Caco-2 (cell line): Measurements from ENCODE around the gene GINS2. TPM values are rescaled to one million over a fixed set of nuclear protein-coding genes. Genes with fewer than 3 reads are reported as not detected.

Experiments
- BruUV-seq: library from RNA; stranded (reverse); fragments of 400-500 nt; replicated peaks from 2 replicates; lab custom pipeline; 2021; lab: Mats Ljungman, UMichigan
- CTCF ChIA-PET: fragments of 300-600 bp; sonication (Branson Sonifier 250); formaldehyde crosslinking; loops from one replicate; lab custom pipeline; 2022; ENCODE audit warnings: antibody characterized with exemption; lab: Charles Lee
- POLR2A ChIA-PET: fragments of 300-600 bp; sonication (Branson Sonifier 250); formaldehyde crosslinking; loops from one replicate; lab custom pipeline; 2022; ENCODE audit warnings: antibody characterized with exemption; lab: Charles Lee
- DNase-seq, 2 experiments: peaks; one replicate each; pipeline versions ENCODE4 v3.0.0 to v3.0.0-alpha.2; 2020 to 2022
- H3K27me3 ChIP-seq: replicated peaks from 2 replicates; pipeline ENCODE4 v1.6.0; 2011; ENCODE audit warnings: low read length; ENCODE audit not compliant: control insufficient read depth, insufficient read depth
- H3K36me3 ChIP-seq: 2 replicates; pipeline ENCODE4 v1.5.1; 2011; ENCODE audit warnings: low read length; ENCODE audit not compliant: control insufficient read depth, insufficient read depth
- H3K4me1 ChIP-seq: fragments of 250-450 bp; sonication (Bioruptor Pico); 2 replicates; pipeline ENCODE4 v1.5.1; 2020; ENCODE audit warnings: mild to moderate bottlenecking
- H3K4me3 ChIP-seq: 2 replicates; pipeline ENCODE4 v1.5.1; 2011; ENCODE audit warnings: low read depth, mild to moderate bottlenecking, control low read depth, low read length
- H3K9me3 ChIP-seq: fragments of 250-450 bp; sonication (Bioruptor Pico); 2 replicates; pipeline ENCODE4 v1.5.1; 2020; ENCODE audit warnings: mild to moderate bottlenecking, moderate library complexity
- H3K27ac Mint-ChIP-seq: one replicate; pipeline ENCODE4 v1.8.0; 2022; ENCODE audit warnings: mixed read lengths; ENCODE audit not compliant: unreplicated experiment
- H3K27me3 Mint-ChIP-seq: one replicate; pipeline ENCODE4 v1.8.0; 2022; ENCODE audit warnings: mixed read lengths; ENCODE audit not compliant: insufficient read depth, unreplicated experiment
- H3K36me3 Mint-ChIP-seq: one replicate; pipeline ENCODE4 v1.8.0; 2022; ENCODE audit warnings: mild to moderate bottlenecking, mixed read lengths; ENCODE audit not compliant: insufficient read depth, unreplicated experiment
- H3K4me1 Mint-ChIP-seq: one replicate; pipeline ENCODE4 v1.8.0; 2022; ENCODE audit warnings: low read depth, mixed read lengths; ENCODE audit not compliant: unreplicated experiment
- H3K4me3 Mint-ChIP-seq: one replicate; pipeline ENCODE4 v1.8.0; 2022; ENCODE audit warnings: mild to moderate bottlenecking, moderate library complexity, mixed read lengths; ENCODE audit not compliant: unreplicated experiment
- H3K9me3 Mint-ChIP-seq: one replicate; pipeline ENCODE4 v1.8.0; 2022; ENCODE audit warnings: mixed read lengths; ENCODE audit not compliant: unreplicated experiment
- CTCF ChIP-seq, 2 experiments: fragments of 200-600 bp in 1 of 2; IDR thresholded peaks; 1 replicate in 1 of 2; 2 replicates in 1 of 2; pipeline versions ENCODE4 v1.5.1 to v1.8.0; 2011 to 2022; ENCODE audit warnings: antibody characterized with exemption in 1 of 2, control low read depth in 1 of 2, inconsistent platforms in 1 of 2, low read depth in 1 of 2, low read length in 1 of 2, mild to moderate bottlenecking in 1 of 2, moderate library complexity in 1 of 2; ENCODE audit not compliant: insufficient read depth in 1 of 2, severe bottlenecking in 1 of 2, unreplicated experiment in 1 of 2
- intact Hi-C: fragments of 100-400 bp; cut with micrococcal nuclease; formaldehyde crosslinking; loops from one replicate; pipeline ENCODE4 v1.10.0; 2022; ENCODE audit not compliant: unreplicated experiment
- total RNA-seq: library from RNA; stranded (reverse); gene quantifications from 2 replicates; pipeline ENCODE4 v1.2.3, GENCODE V29; 2022

GINS2 gene
- total RNA-seq, 1 experiment from 2014 or later: 62.9 TPM

- no TSS peak for BruUV-seq
- H3K9me3 ChIP-seq: peaks cover 9% of the 10 kb centered on the region
- no peaks in the 10 kb centered on the region for H3K27me3 Mint-ChIP-seq
Observed at GRCh38 chr16:85729452-85730185, 40.9 kb upstream of the GINS2 start.

GRCh38 chr16:85728879-85729278 is 40.1 kb upstream of the GINS2 start:
- Histone ChIP-seq H3K27me3 (no peaks in the 10 kb centered on the region), H3K4me3 (no peak overlapping the region), H3K36me3 (no peaks in the 10 kb centered on the region), H3K4me1 (peaks cover 11% of the 10 kb centered on the region), H3K9me3 (peaks cover 9% of the 10 kb centered on the region)
- peaks cover 7% of the 10 kb centered on the region for H3K4me1 Mint-ChIP-seq
- DNase-seq: no peak
- POLR2A ChIA-PET: no interaction called here
- no TSS peak for BruUV-seq
- CTCF ChIA-PET: interaction anchor here (1.2 kb wide), 1 partner anchor 11 kb away, joined by 5 read pairs; no protein-coding TSS in a partner anchor
- H3K27ac Mint-ChIP-seq: no peak overlapping the region
- intact Hi-C loops: no loop called here
- H3K36me3 Mint-ChIP-seq: no peaks in the 10 kb centered on the region
- no peaks in the 10 kb centered on the region for H3K27me3 Mint-ChIP-seq
- H3K9me3 Mint-ChIP-seq: peaks cover 10% of the 10 kb centered on the region
- TF ChIP-seq CTCF (IDR thresholded peaks at IDR 0.05; ENCODE audit: insufficient read depth in 1 of 2, low read depth in 1 of 2, low read length in 1 of 2, severe bottlenecking in 1 of 2, unreplicated experiment in 1 of 2): no peak
- no peak overlapping the region for H3K4me3 Mint-ChIP-seq

More at GRCh38 chr16:85729452-85730185, 40.9 kb upstream of the GINS2 start:
- Mint-ChIP-seq H3K36me3 (no peaks in the 10 kb centered on the region), H3K4me3 (no peak overlapping the region), H3K9me3 (peaks cover 10% of the 10 kb centered on the region), H3K27ac (no peak overlapping the region), H3K4me1 (peaks cover under 1% of the 10 kb centered on the region)
- ChIA-PET POLR2A (no interaction called here), CTCF (interaction anchor here (1.2 kb wide), 1 partner anchor 12 kb away, joined by 5 read pairs; no protein-coding TSS in a partner anchor)
- no peak for DNase-seq
- TF ChIP-seq CTCF (IDR thresholded peaks at IDR 0.05; ENCODE audit: insufficient read depth in 1 of 2, low read depth in 1 of 2, low read length in 1 of 2, severe bottlenecking in 1 of 2, unreplicated experiment in 1 of 2): no peak
- Histone ChIP-seq H3K4me3 (no peak overlapping the region), H3K36me3 (no peaks in the 10 kb centered on the region), H3K4me1 (peaks cover 4% of the 10 kb centered on the region), H3K27me3 (no peaks in the 10 kb centered on the region)
- intact Hi-C loops: no loop called here

- peaks cover 7% of the 10 kb centered on the region for H3K4me1 Mint-ChIP-seq
- no peaks in the 10 kb centered on the region for H3K36me3 Mint-ChIP-seq
- no TSS peak for BruUV-seq
- ChIA-PET CTCF (interaction anchor here (0.7 to 0.9 kb wide), 2 partner anchors 36 to 73 kb away, joined by 3 to 5 read pairs; partner anchors contain the start of gene GINS2), POLR2A (interaction anchor here (0.6 kb wide), 1 partner anchor 19 kb away, joined by 4 read pairs; no protein-coding TSS in a partner anchor)
- no peak for TF ChIP-seq CTCF (IDR thresholded peaks at IDR 0.05; ENCODE audit: insufficient read depth in 1 of 2, low read depth in 1 of 2, low read length in 1 of 2, severe bottlenecking in 1 of 2, unreplicated experiment in 1 of 2)
- no peaks in the 10 kb centered on the region for H3K27me3 Mint-ChIP-seq
- intact Hi-C loops: no loop called here
- H3K4me3 Mint-ChIP-seq: no peak overlapping the region
- Histone ChIP-seq H3K36me3 (no peaks in the 10 kb centered on the region), H3K4me1 (peaks cover 11% of the 10 kb centered on the region), H3K4me3 (no peak overlapping the region), H3K27me3 (no peaks in the 10 kb centered on the region), H3K9me3 (peaks cover 9% of the 10 kb centered on the region)
- no peak for DNase-seq
- H3K9me3 Mint-ChIP-seq: peaks cover 10% of the 10 kb centered on the region
- H3K27ac Mint-ChIP-seq: no peak overlapping the region
Observed at GRCh38 chr16:85724936-85725335, 36.2 kb upstream of the GINS2 start.
